Endothelial cell of umbilical vein (primary cell): Measurements from ENCODE around the gene LRSAM1.

Experiments used
- GATA2 ChIP-seq: IDR thresholded peaks from 2 replicates; pipeline ENCODE4 v1.7.0; 2011; ENCODE audit warnings: low read depth, mild to moderate bottlenecking, moderate library complexity, mixed read lengths, low read length; ENCODE audit not compliant: insufficient read length, insufficient read depth
- POLR2A ChIP-seq: IDR thresholded peaks from 2 replicates; pipeline ENCODE4 v1.6.1; 2012; ENCODE audit warnings: low read depth, mild to moderate bottlenecking, control low read depth, low read length
- TF ChIP-seq, protein P1 (sequence below), 2 donors: IDR thresholded peaks; 1 replicate in 1 of 2; 2 replicates in 1 of 2; pipeline ENCODE4 v1.5.1; 2011; ENCODE audit warnings: low read length in 2 of 2, mild to moderate bottlenecking in 2 of 2, moderate library complexity in 2 of 2, control low read depth in 1 of 2, inconsistent platforms in 1 of 2, low read depth in 1 of 2; ENCODE audit not compliant: insufficient read depth in 1 of 2; ENCODE audit errors: extremely low read depth in 1 of 2

DNA sequence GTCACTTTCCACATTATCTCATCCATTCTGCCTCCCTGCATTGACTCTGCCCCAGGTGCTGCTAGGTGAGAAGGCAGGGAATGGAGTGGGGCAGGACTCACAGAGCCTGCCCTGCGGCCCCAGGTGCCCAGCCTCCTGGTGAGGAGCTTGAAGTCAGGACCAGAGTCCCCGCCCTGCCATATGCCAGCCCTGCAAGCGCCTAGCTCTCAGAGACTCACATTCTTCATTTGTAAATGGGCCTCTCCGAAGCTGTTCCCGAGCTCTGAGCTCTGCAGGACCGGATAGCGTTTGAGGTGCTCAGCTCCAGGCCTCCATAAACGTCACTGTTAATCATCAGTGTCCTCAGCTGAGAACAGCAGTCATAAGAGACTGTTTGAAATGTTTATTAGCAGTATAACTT lies 85.7 kb downstream of the LRSAM1 start:
- no peak for TF ChIP-seq GATA2
- TF ChIP-seq, protein P1, sequence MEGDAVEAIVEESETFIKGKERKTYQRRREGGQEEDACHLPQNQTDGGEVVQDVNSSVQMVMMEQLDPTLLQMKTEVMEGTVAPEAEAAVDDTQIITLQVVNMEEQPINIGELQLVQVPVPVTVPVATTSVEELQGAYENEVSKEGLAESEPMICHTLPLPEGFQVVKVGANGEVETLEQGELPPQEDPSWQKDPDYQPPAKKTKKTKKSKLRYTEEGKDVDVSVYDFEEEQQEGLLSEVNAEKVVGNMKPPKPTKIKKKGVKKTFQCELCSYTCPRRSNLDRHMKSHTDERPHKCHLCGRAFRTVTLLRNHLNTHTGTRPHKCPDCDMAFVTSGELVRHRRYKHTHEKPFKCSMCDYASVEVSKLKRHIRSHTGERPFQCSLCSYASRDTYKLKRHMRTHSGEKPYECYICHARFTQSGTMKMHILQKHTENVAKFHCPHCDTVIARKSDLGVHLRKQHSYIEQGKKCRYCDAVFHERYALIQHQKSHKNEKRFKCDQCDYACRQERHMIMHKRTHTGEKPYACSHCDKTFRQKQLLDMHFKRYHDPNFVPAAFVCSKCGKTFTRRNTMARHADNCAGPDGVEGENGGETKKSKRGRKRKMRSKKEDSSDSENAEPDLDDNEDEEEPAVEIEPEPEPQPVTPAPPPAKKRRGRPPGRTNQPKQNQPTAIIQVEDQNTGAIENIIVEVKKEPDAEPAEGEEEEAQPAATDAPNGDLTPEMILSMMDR (IDR thresholded peaks at IDR 0.05; ENCODE audit: extremely low read depth in 1 of 2, insufficient read depth in 1 of 2, low read depth in 1 of 2, low read length in 2 of 2): no peak
- no peak for TF ChIP-seq POLR2A
